Peyer's patch (tissue), 4 donors: ENCODE results near the gene RNF208. TPM values are rescaled to one million over a fixed set of nuclear protein-coding genes. Genes with fewer than 3 reads are reported as not detected.
A peak's percentile ranks its signal among the peaks of the same experiment; 100 is the strongest.

Experiments used
- DNase-seq, 3 donors: peaks; one replicate each; pipeline ENCODE4 v3.0.0-alpha.2; 2017 to 2019
- H3K27ac ChIP-seq, 4 donors: fragments of 200-600 bp; sonication (generic); one replicate each; pipeline ENCODE4 v1.5.1; 2016 to 2019
- H3K27me3 ChIP-seq, 2 donors: fragments of 200-600 bp; sonication (generic); one replicate each; pipeline ENCODE4 v1.5.1; 2019
- H3K36me3 ChIP-seq, 3 donors: fragments of 200-600 bp; sonication (generic); one replicate each; pipeline ENCODE4 v1.5.1; 2016 to 2019
- H3K4me1 ChIP-seq, 4 donors: fragments of 200-600 bp; sonication (generic); one replicate each; pipeline ENCODE4 v1.5.1; 2016 to 2019
- H3K4me3 ChIP-seq, 4 donors: fragments of 200-600 bp; sonication (generic); 1 replicate in 3 of 4; 2 replicates in 1 of 4; pipeline ENCODE4 v1.5.1; 2016 to 2019; ENCODE audit warnings: mild to moderate bottlenecking in 1 of 4
- H3K9me3 ChIP-seq, 4 donors: fragments of 200-600 bp; sonication (generic); one replicate each; pipeline ENCODE4 v1.5.1; 2016 to 2019; ENCODE audit warnings: mild to moderate bottlenecking in 1 of 4
- CTCF ChIP-seq, 6 experiments: fragments of 450-650 bp in 4 of 6; fragments of 200-600 bp in 2 of 6; sonication (generic) in 1 of 6; IDR thresholded peaks; one replicate each; pipeline ENCODE4 v1.5.1; 2017 to 2019; ENCODE audit warnings: antibody characterized with exemption in 6 of 6, mild to moderate bottlenecking in 3 of 6, moderate library complexity in 1 of 6
- POLR2A ChIP-seq, 2 donors: fragments of 450-650 bp; IDR thresholded peaks; one replicate each; pipeline ENCODE4 v1.5.1; 2017; ENCODE audit warnings: antibody characterized with exemption in 2 of 2, mild to moderate bottlenecking in 2 of 2, moderate library complexity in 2 of 2
- total RNA-seq, 4 donors: library from RNA; depleted of rRNA; stranded (reverse); fragments of >200 nt; gene quantifications; one replicate each; pipeline ENCODE4 v1.1.0, GENCODE V29; 2016

The RNF208 gene
- total RNA-seq, 4 donors from 2014 or later: 4.4 to 5.9 TPM; not detected in 2

- peak overlapping the region in 3 of 4 donors; percentile 43 to 96 (median 74) for H3K4me3 ChIP-seq
- peak overlapping the region in 3 of 4 donors; percentile 85 to 98 (median 92) for H3K27ac ChIP-seq
- no peaks in the 10 kb centered on the region for H3K9me3 ChIP-seq
- H3K27me3 ChIP-seq: no peaks in the 10 kb centered on the region
- TF ChIP-seq CTCF (IDR thresholded peaks at IDR 0.05) (no peak), POLR2A (IDR thresholded peaks at IDR 0.05) (peak; percentile 57 to 79)
- H3K4me1 ChIP-seq: peaks cover 0 to 63% (median 13%) of the 10 kb centered on the region in 4 donors
- peak in 2 of 3 donors; percentile 85 to 86 for DNase-seq
- H3K36me3 ChIP-seq: no peaks in the 10 kb centered on the region
Measured at GRCh38 chr9:137198051-137198901, 23.8 kb downstream of the RNF208 start.

GRCh38 chr9:137195525-137196220 is 26.4 kb downstream of the RNF208 start:
- DNase-seq: peak in 2 of 3 donors; percentile 83 to 92
- Histone ChIP-seq H3K36me3 (peaks cover 0 to 26% (median 0%) of the 10 kb centered on the region in 3 donors), H3K9me3 (no peaks in the 10 kb centered on the region), H3K4me3 (peak overlapping the region in 2 of 4 donors; percentile 74 to 96), H3K27ac (peak overlapping the region in 3 of 4 donors; percentile 85 to 98 (median 92)), H3K4me1 (peaks cover 0 to 60% (median 5%) of the 10 kb centered on the region in 4 donors), H3K27me3 (no peaks in the 10 kb centered on the region)
- TF ChIP-seq CTCF (IDR thresholded peaks at IDR 0.05) (peak in 2 of 6 experiments; percentile 18 to 30), POLR2A (IDR thresholded peaks at IDR 0.05) (peak; percentile 49 to 64)

- peak overlapping the region in 3 of 4 donors; percentile 85 to 98 (median 92) for H3K27ac ChIP-seq
- peak in 2 of 3 donors; percentile 72 to 81 for DNase-seq
- H3K4me1 ChIP-seq: peaks cover under 1 to 67% (median 8%) of the 10 kb centered on the region in 4 donors
- no peaks in the 10 kb centered on the region for H3K9me3 ChIP-seq
- no peaks in the 10 kb centered on the region for H3K27me3 ChIP-seq
- peak overlapping the region in 2 of 4 donors; percentile 74 to 96 for H3K4me3 ChIP-seq
- TF ChIP-seq CTCF (IDR thresholded peaks at IDR 0.05) (no peak), POLR2A (IDR thresholded peaks at IDR 0.05) (peak in 1 of 2 donors; percentile 5)
- H3K36me3 ChIP-seq: peaks cover 0 to 31% (median 0%) of the 10 kb centered on the region in 3 donors
Measured at GRCh38 chr9:137194909-137195308, 27.1 kb downstream of the RNF208 start.

- H3K9me3 ChIP-seq: no peaks in the 10 kb centered on the region
- peak overlapping the region in 2 of 4 donors; percentile 74 to 96 for H3K4me3 ChIP-seq
- H3K27me3 ChIP-seq: no peaks in the 10 kb centered on the region
- peaks cover 0 to 31% (median 0%) of the 10 kb centered on the region in 3 donors for H3K36me3 ChIP-seq
- DNase-seq: no peak
- H3K27ac ChIP-seq: peak overlapping the region in 3 of 4 donors; percentile 85 to 98 (median 92)
- H3K4me1 ChIP-seq: peaks cover 5 to 68% (median 8%) of the 10 kb centered on the region in 4 donors
- no peak for TF ChIP-seq POLR2A (IDR thresholded peaks at IDR 0.05)
- TF ChIP-seq CTCF (IDR thresholded peaks at IDR 0.05): no peak
Measured at GRCh38 chr9:137194388-137194787, 27.7 kb downstream of the RNF208 start.

- TF ChIP-seq POLR2A (IDR thresholded peaks at IDR 0.05) (no peak), CTCF (IDR thresholded peaks at IDR 0.05) (no peak)
- Histone ChIP-seq H3K27ac (peak overlapping the region in 3 of 4 donors; percentile 85 to 98 (median 92)), H3K4me3 (peak overlapping the region in 2 of 4 donors; percentile 74 to 96), H3K4me1 (peaks cover 5 to 65% (median 10%) of the 10 kb centered on the region in 4 donors), H3K27me3 (no peaks in the 10 kb centered on the region), H3K36me3 (peaks cover 0 to 31% (median 0%) of the 10 kb centered on the region in 3 donors), H3K9me3 (no peaks in the 10 kb centered on the region)
- DNase-seq: no peak
Measured at GRCh38 chr9:137193771-137194170, 28.3 kb downstream of the RNF208 start.
